HCEC 1CT (cell line): ENCODE measurements around the gene GRK6.

ENCODE experiments used
- DNase-seq: peaks from one replicate; pipeline ENCODE4 v3.0.0-alpha.2; 2017

GRK6 gene

DNA sequence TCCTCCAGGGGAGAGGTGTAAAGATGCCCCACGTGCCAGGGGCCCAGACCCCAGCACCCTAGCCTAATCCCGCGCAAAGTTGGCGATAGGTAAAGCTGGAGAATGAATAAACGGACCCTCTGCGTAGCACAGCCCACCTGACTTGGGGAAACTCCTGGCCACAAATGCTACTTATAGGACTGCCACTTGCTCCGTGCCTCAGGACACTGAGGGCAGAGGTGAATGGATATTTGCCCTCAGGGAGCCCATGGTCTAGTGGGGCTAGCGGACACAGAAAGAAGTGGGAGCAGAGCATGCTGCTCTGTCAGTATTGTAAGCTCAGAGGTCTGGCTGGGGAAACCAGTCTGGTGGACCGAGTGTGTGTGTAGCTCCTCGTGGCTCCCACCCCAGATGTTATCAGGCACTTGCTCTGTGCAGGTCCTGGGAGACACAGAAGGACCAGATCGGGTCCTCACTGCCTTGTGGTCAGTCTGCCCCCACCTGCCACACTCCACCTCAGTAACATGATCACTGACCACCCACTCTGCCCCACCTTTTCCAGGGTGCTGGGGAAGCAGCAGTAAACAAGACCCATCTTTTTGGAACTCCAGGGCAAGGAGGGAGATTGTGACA lies 841 bp downstream of the GRK6 start:
- no peak for DNase-seq

DNA sequence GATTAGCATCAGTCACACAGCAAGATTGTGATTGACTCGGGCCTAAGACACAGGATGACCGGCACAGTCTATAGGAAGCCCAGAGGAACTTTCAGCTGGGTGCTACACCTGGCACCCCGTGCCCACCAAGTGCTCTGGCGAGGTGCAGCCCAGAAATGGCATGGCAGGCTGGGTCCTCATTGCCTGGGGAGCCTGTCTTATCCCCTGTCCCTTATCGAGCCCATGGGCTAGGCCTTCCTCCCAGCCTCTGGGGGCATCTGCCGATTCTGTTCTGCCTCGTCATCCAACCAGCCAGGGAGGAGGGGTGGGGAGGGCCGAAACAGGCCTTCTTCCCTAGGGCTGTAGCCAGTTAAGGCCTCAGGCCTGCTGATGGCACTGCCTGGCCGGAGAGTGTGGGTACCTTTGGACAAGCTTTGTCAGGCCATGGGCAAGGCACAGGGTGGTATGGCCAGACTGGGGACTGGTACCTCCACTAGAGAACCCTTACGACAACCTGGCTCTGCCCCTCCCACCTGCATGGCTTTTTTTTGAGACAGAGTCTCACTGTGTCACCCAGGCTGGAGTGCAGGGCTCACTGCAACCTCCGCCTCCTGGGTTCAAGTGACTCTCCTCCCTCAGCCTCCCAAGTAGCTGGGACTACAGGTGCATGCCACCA lies 1.6 kb downstream of the GRK6 start:
- DNase-seq: no peak

DNA sequence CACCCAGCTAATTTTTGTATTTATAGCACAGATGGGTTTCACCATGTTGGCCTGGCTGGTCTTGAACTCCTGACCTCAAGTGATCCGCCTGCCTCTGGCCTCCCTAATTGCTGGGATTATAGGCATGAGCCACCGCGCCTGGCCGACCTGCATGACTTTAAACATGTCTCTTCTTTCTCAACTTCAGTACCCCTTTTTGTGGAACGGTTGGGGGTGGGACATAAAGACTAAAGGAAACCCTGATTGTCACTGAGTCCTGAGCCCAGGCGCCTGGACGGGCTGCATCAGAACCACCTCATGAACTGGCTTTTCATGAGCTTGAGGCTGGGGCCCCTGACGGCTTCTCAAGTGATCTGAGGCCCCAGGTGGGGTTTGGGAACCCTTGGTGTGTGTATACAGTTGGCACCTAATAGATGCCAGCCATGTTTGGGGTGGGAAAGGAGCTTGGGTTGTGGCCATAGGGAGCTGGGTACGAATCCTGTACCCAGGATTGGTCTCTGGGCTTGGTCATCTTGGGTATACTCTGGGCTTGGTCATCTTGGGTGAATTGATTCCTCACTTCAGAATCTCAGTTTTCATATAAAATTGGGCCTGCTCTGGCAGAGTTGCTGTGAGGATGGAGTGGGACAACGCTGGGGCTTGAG lies 2.2 kb downstream of the GRK6 start:
- no peak for DNase-seq

DNA sequence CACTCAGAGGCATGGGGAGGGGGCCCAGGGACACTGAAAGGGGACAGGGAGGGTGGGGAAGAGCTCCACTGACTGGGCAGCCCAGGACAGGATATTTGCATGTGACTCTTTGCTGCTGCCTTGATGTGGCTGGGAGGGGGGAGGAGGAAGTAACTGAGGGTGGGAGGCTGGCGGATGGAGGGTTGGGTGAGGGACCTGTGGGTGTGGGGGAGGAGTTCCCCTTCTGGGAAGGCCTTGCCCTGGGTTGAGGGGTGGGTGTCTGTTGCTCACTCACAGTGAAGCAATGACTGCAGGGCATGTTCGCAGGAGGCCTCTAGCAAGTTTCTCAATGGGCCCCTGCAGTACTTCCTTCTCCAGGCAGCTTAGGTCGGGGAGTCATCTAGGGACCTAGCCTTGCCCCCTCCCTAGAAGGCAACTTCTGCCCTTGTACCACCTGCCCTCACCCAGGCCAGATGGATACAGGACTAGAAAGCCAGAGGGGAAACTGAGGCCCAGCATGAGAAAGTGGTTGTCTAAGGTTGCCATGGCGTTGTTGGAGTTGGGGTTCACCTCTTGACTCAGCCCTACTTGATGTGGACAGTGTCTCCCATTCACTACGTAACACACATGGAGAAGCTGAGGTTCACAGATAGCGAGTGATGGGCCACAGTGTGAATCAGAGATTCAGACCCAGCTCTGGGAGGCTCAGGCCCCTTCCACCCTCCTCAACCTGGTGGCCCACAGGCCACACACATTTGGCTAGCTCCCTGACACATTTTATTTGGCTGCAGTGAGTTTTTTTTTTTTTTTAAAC lies 3.0 kb downstream of the GRK6 start:
- DNase-seq: no peak

DNA sequence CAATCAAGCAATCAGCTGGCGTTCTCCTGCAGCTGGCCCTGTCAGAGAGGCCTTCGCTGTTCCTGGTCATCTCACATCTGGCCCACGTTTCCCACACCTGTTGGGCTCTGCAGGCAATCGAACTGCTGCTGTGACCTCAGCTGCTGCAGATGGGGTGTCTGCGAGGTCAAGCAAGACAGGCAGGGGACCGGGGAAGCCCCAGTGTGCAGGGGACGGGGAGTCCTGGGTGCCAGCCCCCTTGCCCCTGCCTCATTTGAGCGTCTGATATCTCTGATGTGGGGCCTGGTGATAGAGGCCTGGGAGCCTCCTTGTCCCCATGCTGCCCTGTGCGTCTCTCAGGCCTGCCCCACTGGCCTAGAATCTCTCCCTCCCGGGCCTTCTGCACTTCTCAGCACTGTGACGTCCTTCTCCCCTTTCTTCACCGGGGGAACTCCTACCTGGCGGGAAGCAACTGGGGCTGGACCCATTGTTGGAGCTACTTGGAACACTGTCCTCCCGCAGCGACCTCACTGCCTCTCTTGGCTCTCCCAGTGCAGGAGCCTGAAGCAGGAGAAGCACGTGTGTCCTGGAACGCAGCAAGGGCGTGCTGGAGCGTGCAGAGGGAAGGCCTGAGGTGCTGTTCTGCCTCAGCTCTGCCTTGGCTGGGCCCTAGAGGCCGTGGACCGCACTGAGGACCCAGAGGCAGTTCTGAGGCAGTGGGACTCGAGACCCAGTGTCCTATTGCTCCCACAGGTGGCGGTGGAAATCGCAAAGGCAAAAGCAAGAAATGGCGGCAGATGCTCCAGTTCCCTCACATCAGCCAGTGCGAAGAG lies 3.9 kb downstream of the GRK6 start:
- no peak for DNase-seq

DNA sequence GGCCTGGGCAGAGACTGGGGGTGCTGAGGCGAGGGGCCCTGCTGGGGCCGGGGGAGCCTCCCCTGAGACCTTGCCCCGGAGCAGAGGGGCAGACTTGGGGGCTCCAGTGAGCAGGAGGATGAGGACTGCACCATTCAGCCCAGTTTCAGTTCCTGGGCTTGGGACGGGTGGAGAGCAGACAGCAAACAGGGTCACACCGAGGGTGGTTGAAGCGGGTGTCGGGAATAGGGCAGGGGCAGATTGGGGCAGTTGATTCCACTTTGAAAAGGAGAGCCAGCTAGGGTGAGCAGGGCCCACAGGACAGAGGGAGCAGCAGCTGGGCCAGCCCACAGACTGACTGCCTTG lies 4.5 kb downstream of the GRK6 start:
- DNase-seq: no peak

DNA sequence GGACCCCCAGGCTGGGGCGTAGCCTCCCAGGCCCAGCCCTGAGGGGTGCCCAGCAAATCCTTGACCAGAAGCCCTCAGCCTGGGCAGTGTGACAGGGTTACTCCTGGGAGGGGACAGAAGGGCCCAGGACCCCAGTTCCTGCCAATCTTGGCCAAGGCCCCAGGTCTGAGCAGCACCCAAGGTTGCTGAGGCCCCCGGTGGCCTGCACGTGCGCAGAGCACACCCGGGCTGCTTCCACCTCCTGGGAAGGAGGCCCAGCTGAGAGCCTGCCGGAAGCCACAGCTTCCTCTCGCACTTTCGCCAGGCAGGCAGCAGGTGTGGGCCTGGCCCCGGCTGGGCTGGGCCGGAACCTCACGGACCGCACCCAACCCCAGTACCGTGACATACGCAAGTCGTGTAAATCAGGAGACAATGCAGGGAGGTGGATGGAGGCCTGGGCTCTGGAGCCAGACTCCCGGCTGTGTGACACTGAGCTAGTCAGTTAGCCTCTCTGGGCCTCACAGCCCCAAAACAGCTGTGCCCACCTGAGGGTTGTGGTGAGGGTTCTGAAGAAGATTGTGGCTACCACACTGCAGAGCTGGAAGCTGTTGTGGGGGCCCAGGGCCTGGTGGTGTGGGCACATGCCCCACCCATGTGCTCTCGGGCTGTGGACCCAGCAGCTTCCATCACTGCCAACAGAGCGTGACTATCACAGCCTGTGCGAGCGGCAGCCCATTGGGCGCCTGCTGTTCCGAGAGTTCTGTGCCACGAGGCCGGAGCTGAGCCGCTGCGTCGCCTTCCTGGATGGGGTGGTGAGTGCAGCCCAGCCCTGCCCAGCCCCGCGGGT lies 5.1 kb downstream of the GRK6 start:
- DNase-seq: no peak

DNA sequence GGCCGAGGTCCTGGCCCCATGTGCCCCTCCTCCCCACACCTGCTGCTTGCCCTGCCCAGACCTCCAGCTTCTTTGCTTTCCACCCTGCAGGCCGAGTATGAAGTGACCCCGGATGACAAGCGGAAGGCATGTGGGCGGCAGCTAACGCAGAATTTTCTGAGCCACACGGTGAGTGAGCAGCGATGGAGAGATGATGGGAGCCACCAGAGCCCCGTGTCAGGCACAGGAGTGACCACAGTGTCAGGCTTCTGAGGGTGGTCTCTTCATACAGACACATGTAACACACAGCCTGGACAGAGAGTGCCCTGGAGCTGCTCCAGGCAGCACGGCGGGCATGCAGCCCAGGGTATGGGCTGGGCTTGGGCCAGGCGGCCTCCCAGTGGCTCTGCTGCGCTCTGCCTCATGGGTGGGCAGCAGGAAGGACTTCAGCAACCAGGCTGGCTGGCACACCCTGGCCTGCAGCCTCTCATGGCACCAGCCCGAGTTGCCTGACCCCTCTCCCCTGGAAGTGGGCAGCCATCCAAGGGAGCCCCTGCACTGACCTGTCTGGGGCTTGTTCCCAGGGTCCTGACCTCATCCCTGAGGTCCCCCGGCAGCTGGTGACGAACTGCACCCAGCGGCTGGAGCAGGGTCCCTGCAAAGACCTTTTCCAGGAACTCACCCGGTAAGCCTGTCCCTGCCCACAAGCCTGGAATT lies 5.8 kb downstream of the GRK6 start:
- no peak for DNase-seq

DNA sequence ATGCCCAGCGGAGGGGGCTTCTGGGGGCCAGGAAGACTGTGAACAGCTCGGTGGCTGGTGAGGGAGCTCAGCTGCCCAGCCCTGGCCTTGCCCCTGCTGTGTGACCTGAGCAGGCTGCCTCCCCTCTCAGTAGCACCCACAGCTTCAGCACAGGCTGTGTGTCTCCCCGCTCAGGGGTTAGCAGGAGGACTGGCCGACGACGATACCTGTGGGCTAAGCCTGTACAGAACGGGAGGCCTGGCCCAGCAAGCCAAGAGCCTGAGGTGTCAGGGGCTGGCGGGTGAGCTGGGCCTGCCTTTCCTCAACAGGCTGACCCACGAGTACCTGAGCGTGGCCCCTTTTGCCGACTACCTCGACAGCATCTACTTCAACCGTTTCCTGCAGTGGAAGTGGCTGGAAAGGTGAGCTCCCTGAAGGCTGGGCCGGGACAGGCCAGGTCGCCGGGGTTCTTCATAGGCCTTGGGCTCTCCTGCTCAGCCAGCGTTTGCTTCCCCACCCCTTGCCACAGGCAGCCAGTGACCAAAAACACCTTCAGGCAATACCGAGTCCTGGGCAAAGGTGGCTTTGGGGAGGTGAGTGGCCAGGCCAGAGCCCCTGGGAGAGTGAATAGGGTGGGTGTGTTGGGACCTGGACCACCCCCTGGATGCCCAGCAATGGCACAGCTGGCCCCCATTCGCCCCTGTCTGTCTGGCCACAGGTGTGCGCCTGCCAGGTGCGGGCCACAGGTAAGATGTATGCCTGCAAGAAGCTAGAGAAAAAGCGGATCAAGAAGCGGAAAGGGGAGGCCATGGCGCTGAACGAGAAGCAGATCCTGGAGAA lies 6.6 kb downstream of the GRK6 start:
- DNase-seq: no peak

DNA sequence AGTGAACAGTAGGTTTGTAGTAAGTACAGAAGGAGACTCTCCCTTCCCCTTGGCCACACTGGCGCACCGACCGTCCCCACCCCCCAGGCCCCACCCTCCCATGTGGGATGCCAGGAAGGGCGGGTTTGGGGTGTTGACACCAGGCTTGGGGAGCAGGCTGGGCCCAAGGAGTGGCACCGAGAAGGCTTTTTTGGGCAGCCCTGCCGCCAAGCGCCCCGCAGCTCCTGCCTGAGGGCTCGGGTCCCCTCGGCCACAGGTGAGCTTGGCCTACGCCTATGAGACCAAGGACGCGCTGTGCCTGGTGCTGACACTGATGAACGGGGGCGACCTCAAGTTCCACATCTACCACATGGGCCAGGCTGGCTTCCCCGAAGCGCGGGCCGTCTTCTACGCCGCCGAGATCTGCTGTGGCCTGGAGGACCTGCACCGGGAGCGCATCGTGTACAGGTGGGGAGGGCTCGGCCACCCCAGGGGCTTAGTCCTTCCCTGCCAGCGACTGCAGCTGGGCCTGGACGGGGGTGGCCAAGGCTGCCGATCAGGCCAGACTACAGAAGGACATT lies 7.3 kb downstream of the GRK6 start:
- no peak for DNase-seq

DNA sequence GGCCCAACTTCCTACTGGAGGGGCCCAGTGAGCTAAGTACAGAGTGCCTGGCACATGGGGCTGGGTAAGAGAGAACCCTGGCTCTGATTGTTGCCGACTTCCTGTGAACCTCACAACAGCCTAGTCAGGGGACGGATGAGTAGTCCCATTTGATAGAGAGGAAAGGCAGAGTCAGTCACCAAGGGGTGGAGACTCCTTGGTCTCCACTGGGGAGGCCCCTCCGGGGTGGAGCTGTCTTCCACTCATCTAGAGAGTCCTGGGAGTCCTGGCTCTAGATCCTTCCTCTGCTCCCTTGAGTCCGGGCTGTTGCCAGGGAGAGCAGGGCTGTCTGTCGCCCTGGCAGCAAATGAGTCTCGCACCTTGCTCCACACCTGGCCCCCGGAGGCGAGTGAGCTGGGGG lies 8.0 kb downstream of the GRK6 start:
- no peak for DNase-seq

DNA sequence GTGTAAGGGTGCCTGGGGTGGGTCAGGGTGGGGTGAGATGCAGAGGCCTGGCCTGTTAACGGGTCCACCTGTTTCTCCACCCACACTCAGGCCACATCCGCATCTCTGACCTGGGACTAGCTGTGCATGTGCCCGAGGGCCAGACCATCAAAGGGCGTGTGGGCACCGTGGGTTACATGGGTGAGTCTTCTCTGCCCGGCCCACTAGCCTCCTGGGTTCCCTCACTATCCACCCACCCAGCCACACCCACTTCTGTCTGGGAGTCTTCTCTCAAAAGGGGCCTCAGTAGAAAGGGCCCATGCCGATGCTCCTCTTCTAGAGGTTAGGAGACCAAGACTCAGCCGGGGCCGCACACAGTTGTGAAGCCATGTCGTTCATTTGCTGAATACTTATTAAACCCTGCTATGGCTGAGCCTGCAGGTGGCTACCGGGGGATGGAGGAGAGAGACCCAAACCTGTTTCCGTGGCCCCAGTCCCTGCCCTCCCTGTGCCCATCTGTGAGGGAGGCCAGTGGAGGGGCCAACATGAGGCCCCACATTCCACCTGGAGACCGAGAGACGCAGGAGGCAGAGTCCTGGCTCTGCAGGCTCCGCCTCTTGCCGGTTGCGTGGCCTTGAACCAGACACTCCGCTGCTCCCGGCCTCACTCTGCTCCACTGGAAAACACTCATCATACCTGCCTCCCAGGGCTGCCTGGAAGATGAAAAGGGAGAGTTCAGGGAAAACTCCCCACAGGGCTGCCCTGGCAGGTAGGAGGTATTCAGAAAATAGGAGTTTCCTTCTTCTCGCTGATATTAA lies 8.7 kb downstream of the GRK6 start:
- no peak for DNase-seq

DNA sequence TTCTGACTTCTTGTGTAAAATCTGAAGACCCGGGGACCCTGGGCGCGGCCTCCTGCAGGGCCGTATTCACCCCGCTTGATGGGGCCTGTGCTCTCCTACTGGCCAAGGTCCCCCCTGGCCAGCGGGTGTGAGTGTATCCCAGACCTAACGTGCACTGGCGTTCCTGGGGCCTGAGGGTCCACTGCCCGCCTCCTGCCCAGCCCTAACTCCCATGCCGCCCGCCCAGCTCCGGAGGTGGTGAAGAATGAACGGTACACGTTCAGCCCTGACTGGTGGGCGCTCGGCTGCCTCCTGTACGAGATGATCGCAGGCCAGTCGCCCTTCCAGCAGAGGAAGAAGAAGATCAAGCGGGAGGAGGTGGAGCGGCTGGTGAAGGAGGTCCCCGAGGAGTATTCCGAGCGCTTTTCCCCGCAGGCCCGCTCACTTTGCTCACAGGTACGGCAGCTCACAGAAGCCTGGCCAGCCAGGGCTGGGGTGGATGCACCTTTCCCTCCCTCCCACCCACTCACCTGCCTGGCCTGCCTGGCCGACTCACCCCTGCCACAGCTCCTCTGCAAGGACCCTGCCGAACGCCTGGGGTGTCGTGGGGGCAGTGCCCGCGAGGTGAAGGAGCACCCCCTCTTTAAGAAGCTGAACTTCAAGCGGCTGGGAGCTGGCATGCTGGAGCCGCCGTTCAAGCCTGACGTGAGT lies 9.5 kb downstream of the GRK6 start:
- DNase-seq: no peak

DNA sequence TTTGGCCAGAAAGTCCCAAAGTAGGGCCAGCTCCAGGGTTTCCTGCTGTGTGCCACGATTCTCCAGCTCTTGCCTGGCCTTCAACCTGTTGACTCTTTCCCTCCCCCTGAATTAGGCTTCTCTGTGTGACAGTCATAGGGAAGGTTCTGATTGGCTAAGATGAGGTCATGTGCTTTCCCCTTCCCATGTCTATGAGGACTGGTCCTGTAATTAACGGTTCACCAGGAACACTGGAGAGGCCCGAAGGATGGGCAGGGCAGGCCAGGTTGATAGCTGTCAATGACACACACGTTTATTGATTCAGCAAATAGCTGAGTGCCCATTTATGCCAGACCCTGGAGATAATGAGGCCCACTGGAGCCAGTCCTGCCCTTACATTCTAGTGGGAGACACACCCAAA lies 11.1 kb downstream of the GRK6 start:
- no peak for DNase-seq

DNA sequence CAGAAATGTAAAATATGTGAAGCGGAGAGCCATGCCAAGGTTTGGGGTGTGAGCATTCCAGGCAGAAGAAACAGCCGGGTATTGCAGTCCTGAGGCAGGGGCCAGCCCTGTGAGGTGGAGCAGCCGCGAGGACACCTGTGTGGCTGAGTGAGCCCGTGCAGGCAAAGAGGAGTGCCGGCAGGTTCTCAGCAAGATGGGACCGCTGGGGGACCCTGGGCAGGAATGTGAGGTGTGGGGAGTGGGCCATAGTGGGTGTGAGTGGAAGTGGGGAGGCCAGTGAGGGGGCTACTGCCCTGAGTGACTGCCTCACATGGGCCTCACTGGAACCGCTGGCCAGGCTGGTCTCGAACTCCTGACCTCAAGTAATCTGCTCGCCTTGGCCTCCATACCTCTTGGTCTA lies 12.0 kb downstream of the GRK6 start:
- DNase-seq: no peak

DNA sequence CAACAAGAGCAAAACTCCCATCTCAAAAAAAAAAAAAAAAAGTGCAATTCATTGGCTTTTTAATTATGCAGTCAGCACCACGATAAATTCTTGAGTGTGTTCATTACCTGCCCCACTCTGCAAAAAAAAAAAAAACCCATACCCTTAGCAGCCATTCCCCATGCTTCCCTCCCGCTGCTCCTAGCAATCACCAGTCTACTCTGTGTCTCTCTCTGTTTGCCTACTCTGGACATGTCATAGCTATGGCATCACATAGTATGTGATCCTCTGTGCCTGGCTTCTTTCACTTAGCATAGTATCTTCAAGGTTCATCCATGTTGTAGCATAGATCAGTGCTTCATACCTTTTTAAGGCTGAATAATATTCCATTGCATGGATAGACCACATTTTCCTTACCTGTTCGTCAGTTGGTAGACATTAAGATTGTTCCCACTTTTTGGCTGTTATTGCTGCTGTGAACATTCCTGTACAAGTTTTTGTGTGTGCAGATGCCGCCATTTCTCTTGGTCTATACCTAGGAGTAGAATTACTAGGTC lies 13.1 kb downstream of the GRK6 start:
- no peak for DNase-seq

DNA sequence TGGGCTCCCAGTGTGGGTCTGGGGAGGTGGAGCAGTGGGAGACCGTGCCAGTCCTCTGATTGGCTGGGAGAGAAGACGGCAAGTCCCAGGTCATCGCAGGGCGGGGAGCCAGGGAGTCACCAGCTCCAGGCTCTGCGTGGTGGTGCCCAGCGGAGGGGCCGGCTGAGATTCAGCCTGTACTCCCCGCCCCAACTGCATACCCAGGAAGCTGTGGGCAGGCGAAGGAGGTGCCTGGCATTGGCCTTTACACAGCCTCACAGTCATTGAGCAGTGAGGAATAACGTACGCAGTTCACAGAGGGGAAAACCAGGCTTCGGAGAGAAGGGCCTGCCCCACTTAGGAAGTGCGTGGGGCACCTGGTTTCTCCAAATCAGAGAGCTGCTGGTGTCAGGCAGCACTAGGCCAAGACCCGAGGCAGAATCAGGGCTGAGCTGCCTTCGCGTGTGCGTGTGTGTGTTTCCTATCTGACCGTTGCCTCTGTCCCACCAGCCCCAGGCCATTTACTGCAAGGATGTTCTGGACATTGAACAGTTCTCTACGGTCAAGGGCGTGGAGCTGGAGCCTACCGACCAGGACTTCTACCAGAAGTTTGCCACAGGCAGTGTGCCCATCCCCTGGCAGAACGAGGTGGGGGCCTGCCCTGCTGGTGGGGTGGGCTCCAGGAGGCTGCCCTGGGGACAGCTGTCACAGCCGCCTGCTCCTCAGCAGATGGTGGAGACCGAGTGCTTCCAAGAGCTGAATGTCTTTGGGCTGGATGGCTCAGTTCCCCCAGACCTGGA lies 13.9 kb downstream of the GRK6 start:
- no peak for DNase-seq
